ENCODE data around the gene IQSEC3. TPM values are rescaled to one million over a fixed set of nuclear protein-coding genes. Genes with fewer than 3 reads are reported as not detected.
"Not testable (repeated sequence)": the region's sequence is repeated elsewhere in the genome, so short reads cannot be mapped to it uniquely, and the experiment has no call there.

Gene IQSEC3
- total and polyA plus RNA-seq, 8 donors, result 0.16 to 10.1 (median 1.2) TPM

- H3K27me3 ChIP-seq, result not testable (repeated sequence)
- WGBS, 2 donors, result 56 to 67% methylated on average over 5 of the region's 5 CpGs
Observed at GRCh38 chr12:49149-49548, 17.4 kb upstream of the IQSEC3 start.

DNA sequence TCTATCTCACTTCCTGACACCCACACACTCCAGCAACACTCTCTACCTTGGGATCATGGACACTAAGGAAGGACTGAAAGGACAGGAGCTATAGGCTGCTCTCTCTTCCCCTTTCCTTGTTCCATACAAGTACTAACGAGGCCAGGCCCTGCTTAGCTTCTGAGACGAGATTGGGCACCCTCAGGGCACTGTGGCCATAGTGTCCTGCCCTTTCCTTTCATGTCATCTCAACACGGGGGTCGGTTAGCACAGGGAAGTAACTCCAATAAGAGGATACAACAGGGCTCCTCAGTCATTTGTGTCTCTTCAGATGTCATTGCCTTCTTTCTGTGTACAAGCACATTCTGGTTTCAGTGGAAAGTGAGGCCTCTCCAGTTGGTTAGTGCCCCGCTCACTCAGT is 15.5 kb upstream of the IQSEC3 start:
- H3K4me3 ChIP-seq; H3K9me3 ChIP-seq; H3K36me3 ChIP-seq; H3K27ac ChIP-seq; H3K4me1 ChIP-seq; DNase-seq; FAIRE-seq; intact Hi-C loops (cut with DNase I); ATAC-seq: not testable (repeated sequence)
- H3K27me3 ChIP-seq, result peaks cover 0 to 13% (median 0%) of the 10 kb centered on the region in 4 donors
- 56 to 64% methylated on average over 5 of the region's 5 CpGs for WGBS, 2 donors

More at GRCh38 chr12:49149-49548, 17.4 kb upstream of the IQSEC3 start:
- ATAC-seq; FAIRE-seq; DNase-seq; H3K27ac ChIP-seq; H3K36me3 ChIP-seq; H3K4me1 ChIP-seq; H3K4me3 ChIP-seq; H3K9me3 ChIP-seq; intact Hi-C loops (cut with DNase I): not testable (repeated sequence)

GRCh38 chr12:51962-52361 is 14.6 kb upstream of the IQSEC3 start:
- not testable (repeated sequence) for FAIRE-seq

DNA sequence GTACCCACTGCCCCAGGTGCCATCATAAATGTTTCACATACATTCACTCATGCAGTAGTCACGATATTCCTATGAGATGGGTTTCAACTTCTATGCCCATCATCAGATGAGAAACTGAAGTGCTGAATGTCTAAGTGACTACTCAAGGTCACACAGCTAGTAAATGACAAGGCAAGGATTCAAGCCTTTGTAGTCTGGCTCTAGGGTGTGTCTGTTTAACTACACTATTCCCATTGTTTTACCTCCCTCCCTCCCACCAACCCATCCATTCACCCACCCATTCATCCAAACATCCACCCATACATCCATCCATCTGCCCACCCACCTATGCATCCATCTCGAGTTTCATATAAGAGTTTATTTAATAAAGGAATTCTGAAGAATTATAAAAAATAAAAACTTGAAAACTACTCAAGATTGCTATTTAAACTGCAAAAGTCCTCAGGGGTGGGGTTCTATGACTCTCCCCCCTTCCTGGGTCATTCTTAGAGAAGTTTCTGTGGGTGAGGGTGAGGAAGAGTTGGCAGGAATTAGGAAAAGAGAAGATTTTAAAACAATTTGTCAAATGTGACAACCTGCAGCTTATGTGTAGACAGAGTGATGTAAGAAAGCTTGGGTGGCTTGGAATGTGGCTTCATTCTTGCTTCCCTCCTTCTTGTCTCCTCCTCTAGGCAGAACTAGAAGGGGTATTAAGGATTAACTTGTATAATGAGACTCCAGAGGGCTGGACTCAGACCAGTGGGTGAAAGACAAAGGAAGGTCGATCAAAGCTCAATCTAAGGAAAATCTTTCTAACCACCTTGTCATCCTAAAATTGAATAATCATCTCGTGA is 13.4 kb upstream of the IQSEC3 start:
- H3K27me3 ChIP-seq, result peaks cover 0 to 20% (median 3%) of the 10 kb centered on the region in 4 donors
- H3K4me3 ChIP-seq; FAIRE-seq; DNase-seq; H3K27ac ChIP-seq; H3K9me3 ChIP-seq; ATAC-seq; H3K4me1 ChIP-seq; H3K36me3 ChIP-seq; intact Hi-C loops (cut with DNase I): not testable (repeated sequence)
- WGBS, 2 donors, result 37 to 44% methylated on average over 4 of the region's 4 CpGs

More at GRCh38 chr12:51962-52361, 14.6 kb upstream of the IQSEC3 start:
- peak in 1 of 4 donors; percentile 11 for ATAC-seq
- H3K4me3 ChIP-seq; H3K9me3 ChIP-seq; H3K27ac ChIP-seq; H3K36me3 ChIP-seq; intact Hi-C loops (cut with DNase I); H3K4me1 ChIP-seq: not testable (repeated sequence)
- WGBS, 2 donors, result 45 to 53% methylated on average over 6 of the region's 6 CpGs
- DNase-seq, result peak in 1 of 6 donors; percentile 63
- H3K27me3 ChIP-seq, result peaks cover 0 to 13% (median 0%) of the 10 kb centered on the region in 4 donors

GRCh38 chr12:53735-54730 is 12.5 kb upstream of the IQSEC3 start:
- intact Hi-C loops (cut with DNase I), result no loop called here
- no peaks in the 10 kb centered on the region for H3K9me3 ChIP-seq
- H3K4me1 ChIP-seq, result no peaks in the 10 kb centered on the region
- FAIRE-seq, result no peak
- H3K27me3 ChIP-seq, result peaks cover 0 to 20% (median 3%) of the 10 kb centered on the region in 4 donors
- no peaks in the 10 kb centered on the region for H3K36me3 ChIP-seq
- no peak for ATAC-seq
- DNase-seq, result no peak
- no peak overlapping the region for H3K4me3 ChIP-seq
- WGBS, 2 donors, result 27 to 33% methylated on average over 4 of the region's 4 CpGs
- no peak for TF ChIP-seq CTCF (IDR thresholded peaks at IDR 0.05)
- no peak overlapping the region for H3K27ac ChIP-seq

DNA sequence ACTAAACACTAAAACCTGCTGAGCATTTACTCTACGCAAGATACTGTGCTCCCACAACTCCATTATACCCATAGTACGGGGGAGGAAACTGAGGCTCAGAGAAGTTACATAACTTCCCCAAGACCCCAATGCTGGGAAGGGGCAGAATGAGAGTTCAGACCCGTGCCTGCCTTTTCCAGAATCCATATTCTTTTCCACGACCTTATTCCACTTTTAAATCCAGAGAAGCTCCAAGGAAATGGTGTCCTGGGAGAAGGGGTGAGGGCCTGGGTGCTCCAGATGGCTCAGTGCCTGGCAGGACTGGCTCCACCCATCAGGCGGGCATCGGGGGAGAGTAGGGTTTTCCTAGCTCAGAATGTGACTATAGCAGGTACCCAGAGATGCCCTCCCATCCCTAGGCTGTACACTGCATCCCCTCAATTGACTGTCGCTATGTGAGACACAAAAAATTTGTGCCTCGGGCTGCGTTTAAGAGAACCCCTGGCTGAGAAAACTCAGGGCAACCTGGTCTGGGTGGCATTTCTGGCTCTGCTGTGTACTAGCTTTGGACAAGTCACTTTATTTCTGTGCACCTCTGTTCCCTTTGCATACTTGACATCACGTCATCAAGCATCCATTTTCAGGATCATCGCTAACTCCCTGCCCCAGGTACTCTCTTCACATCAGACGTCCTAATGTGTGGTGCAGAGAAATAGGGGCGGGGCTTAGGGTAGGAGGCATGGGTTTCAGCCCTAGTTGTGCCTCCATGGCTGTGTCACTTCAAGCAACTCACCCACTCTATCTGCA is 11.6 kb upstream of the IQSEC3 start:
- Histone ChIP-seq H3K27me3 (peaks cover 0 to 20% (median 3%) of the 10 kb centered on the region in 4 donors), H3K36me3 (no peaks in the 10 kb centered on the region), H3K9me3 (no peaks in the 10 kb centered on the region), H3K4me3 (no peak overlapping the region), H3K27ac (no peak overlapping the region), H3K4me1 (no peaks in the 10 kb centered on the region)
- WGBS, 2 donors, result 50 to 58% methylated on average over 13 of the region's 13 CpGs
- DNase-seq (peak in 1 of 6 donors; percentile 73), FAIRE-seq (no peak), ATAC-seq (peak in 1 of 4 donors; percentile 16)
- no peak for TF ChIP-seq CTCF (IDR thresholded peaks at IDR 0.05)
- intact Hi-C loops (cut with DNase I), result no loop called here
